GM18858 (cell line): ENCODE measurements around the gene FTSJ1.
"Not testable (repeated sequence)": the region's sequence is repeated elsewhere in the genome, so short reads cannot be mapped to it uniquely, and the experiment has no call there.

ENCODE experiments used
- ATAC-seq: cut with Tn5 transposase; IDR thresholded peaks from one replicate; pipeline ENCODE4 v1.9.1; 2021; ENCODE audit not compliant: unreplicated experiment

FTSJ1 gene

GRCh38 chrX:48492293-48492910 lies 16.4 kb downstream of the FTSJ1 start:
- ATAC-seq, result no peak

- ATAC-seq, result no peak
Measured at GRCh38 chrX:48493890-48494364, 17.9 kb downstream of the FTSJ1 start.

GRCh38 chrX:48496660-48497059 lies 20.7 kb downstream of the FTSJ1 start:
- ATAC-seq, result no peak

GRCh38 chrX:48497871-48498270 lies 21.9 kb downstream of the FTSJ1 start:
- ATAC-seq, result no peak

GRCh38 chrX:48498374-48498809 lies 22.4 kb downstream of the FTSJ1 start:
- ATAC-seq, result no peak

GRCh38 chrX:48504261-48504660 lies 28.3 kb downstream of the FTSJ1 start:
- no peak for ATAC-seq

DNA sequence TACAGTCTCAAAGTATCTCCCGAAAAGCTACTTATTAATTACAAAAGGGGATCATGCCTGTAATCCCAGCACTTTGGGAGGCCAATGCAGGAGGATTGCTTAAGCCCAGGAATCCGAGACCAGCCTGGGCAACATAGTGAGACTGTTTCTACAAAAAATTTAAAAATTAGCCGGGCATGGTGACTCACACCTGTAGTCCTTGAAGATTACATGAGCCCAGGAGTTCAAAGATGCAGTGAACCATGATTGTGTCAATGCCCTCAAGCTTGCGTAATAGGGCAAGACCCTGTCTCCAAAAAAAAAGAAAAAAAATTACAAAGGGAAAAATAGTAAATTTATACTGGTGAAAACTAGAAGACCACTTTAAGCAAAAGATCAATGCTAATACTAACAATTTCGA lies 29.5 kb downstream of the FTSJ1 start:
- no peak for ATAC-seq

DNA sequence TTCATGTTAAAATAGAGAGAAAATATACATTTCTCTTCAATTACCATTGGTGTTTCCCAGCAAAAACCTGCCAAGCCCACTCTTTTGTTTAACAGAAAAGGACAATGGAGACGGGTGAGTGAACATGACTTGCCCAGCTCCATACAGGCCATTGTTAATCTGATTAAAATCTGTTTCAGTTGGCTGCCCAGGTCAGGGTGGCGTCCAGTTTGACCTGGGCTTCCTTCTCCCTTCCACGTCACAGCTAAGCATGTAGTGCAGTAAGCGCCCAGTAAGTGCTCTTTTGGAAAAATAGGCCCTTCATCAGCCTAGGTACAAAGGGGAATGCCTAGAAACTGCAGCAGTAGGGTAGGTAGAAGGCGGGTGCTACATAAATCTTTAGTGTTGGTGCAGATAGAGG lies 31.2 kb downstream of the FTSJ1 start:
- no peak for ATAC-seq

GRCh38 chrX:48508400-48509244 lies 32.6 kb downstream of the FTSJ1 start, which contains the start of gene PORCN:
TSS of gene PORCN (plus strand) at chrX:48508992. CDS start at chrX:48509821, 829 bp downstream.
- ATAC-seq, result no peak

- no peak for ATAC-seq
Measured at GRCh38 chrX:48509245-48509590, 33.2 kb downstream of the FTSJ1 start.

DNA sequence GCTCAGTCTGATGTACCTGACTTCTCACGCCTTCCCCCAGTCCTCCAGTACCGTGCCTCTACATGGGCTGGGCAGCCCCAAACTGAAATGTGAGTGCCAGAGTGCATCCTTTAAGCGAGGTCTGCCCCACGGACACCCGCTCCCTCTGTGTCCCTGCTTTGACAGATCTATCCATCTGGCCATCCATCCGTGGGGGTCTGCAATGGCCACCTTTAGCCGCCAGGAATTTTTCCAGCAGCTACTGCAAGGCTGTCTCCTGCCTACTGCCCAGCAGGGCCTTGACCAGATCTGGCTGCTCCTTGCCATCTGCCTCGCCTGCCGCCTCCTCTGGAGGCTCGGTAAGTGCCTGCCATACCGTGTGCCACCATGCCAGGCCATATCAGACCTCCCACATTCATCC lies 33.6 kb downstream of the FTSJ1 start:
- ATAC-seq, result no peak

DNA sequence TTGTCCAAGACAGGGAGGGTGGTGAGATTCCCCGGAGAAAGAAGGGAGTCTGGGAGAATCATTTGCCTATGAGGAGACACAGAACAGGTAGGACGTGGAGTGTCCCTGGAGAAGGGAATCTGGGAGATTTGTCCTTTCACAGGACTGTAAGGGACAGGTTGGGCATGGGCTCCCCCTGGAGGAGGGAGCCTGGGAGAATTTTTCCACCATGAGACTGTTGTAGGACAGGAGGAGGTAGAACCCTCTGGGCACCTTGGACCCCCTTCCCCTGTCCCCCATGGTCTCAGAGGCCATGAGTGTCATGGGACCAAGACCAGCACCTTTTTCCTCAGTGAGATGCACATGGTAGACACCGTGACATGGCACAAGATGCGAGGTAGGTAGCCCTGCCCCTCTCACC lies 35.6 kb downstream of the FTSJ1 start:
- no peak for ATAC-seq

GRCh38 chrX:48512371-48512935 lies 36.5 kb downstream of the FTSJ1 start:
- no peak for ATAC-seq

DNA sequence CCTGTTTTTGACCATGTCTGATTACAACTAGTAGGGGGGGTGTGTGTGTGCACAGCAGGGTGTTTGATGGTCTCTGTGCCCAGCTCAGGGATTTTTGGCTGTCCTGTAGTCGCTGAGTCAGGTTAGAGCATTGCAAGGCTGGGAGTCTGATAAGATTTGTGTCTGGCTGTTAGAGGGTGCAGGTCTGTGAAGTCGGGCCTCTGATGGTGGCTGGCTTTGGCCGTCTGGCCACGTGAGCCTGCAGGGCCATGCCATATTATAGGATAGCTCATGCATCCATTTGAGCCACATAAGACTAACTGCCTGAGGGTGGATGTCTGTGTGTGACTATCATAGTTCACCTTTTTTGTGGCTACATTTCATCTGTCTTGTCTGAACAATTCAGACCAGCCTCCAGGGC lies 37.7 kb downstream of the FTSJ1 start:
- no peak for ATAC-seq

GRCh38 chrX:48514126-48514806 lies 38.3 kb downstream of the FTSJ1 start:
- no peak for ATAC-seq

GRCh38 chrX:48514868-48515460 lies 39.0 kb downstream of the FTSJ1 start:
- no peak for ATAC-seq

GRCh38 chrX:48515842-48516241 lies 39.8 kb downstream of the FTSJ1 start:
- ATAC-seq, result no peak

DNA sequence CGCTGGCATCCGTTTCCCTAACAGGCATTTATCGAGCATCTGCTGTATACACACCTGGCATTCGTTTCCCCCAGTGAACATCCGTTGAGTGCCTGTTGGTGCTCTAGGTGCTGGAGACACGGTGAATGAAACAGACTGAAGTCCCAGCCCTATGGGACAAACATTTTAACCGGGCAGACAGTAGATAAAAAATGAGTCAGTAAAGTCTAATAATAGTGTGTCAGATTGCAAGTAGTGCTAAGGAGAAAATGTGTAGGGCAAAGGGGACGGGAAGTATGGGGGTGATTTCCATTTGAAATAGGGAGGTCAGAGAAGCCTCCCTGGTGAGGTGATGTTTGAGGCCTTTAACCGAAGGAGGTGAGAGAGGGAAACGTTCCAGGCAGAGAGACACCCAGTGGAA lies 40.3 kb downstream of the FTSJ1 start:
- ATAC-seq, result no peak

DNA sequence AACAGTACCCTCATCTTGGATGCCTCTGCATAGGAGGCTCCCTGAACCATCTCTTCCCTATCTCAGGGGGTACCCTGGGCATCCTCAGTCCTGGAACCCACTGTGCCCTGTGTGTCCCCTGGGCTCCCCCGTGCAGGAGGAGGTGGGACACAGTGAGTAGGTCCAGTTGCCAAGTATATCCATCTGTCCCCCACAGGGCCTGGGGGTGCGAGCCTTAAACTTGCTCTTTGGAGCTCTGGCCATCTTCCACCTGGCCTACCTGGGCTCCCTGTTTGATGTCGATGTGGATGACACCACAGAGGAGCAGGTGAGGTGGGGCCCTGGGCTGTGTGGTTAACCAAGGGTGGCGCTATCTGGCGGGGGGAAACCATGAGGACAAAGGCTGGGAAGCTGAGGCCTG lies 41.0 kb downstream of the FTSJ1 start:
- ATAC-seq, result no peak

DNA sequence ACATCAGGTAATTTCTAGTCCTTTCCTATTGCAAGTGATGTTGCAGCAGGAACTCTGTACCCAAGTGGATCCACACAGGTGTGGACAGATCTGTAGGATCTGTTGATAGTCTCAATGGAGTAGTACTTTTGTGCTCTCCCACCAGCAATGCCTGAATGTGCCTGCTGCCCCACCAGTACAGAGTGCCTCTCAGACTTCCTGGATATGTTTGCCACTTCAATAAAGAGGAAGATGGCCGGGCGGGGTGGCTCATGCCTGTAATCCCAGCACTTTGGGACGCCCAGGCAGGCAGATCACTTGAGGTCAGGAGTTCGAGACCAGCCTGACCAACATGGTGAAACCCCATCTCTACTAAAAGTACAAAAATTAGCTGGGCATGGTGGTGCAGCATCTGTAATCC lies 43.5 kb downstream of the FTSJ1 start:
- not testable (repeated sequence) for ATAC-seq

DNA sequence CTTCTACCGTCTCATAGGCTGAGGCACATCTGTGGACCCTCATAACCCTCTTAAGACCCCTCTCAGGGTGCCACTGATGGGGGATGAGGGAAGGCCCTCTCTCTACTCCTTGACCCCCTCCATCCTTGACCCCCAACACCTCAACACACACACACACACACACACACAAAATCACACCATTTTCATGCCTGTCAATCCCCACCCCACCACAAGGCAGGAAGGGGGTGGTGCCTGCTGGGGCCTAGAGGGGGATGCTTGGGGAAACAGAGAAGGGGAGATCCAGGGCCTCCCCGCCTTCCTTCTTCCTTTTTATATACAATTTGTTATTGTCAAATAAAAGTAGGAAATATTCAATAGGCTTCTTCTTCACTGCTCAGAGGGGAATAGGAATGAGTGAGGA lies 44.5 kb downstream of the FTSJ1 start:
- no peak for ATAC-seq
